ENCODE data around the gene SEC23A. TPM values are rescaled to one million over a fixed set of nuclear protein-coding genes. Genes with fewer than 3 reads are reported as not detected.

Gene SEC23A
- total RNA-seq, 4 donors from 2014 or later = 33.8 to 59.1 (median 50.3) TPM

DNA sequence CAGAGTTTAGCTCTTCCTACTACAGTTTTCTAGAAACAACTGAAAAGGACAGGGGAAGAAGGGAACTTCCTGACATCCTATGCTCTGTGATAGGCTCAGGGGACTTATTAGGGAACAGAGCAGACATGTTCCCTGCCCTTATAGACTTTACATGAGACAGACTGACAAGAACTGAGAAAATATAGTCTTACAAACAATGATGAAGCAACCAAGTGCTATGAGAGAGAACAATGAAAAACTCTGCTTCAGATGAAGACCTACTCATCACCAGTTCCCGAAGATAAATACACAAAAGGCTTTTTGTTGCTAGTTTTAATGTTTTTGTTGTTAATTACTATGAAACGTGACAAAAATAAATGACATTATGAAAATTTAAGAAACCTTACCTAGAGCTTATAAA, 115.3 kb downstream of the SEC23A start:
- DNase-seq (ENCODE audit: low spot score in 2 of 2) = no peak
- Histone ChIP-seq H3K27me3 (no peaks in the 10 kb centered on the region), H3K9me3 (no peaks in the 10 kb centered on the region), H3K36me3 (no peaks in the 10 kb centered on the region), H3K4me3 (no peak overlapping the region), H3K27ac (no peak overlapping the region), H3K4me1 (no peaks in the 10 kb centered on the region)
- 82% methylated on average over 2 of the region's 2 CpGs for WGBS
- TF ChIP-seq, protein P1, sequence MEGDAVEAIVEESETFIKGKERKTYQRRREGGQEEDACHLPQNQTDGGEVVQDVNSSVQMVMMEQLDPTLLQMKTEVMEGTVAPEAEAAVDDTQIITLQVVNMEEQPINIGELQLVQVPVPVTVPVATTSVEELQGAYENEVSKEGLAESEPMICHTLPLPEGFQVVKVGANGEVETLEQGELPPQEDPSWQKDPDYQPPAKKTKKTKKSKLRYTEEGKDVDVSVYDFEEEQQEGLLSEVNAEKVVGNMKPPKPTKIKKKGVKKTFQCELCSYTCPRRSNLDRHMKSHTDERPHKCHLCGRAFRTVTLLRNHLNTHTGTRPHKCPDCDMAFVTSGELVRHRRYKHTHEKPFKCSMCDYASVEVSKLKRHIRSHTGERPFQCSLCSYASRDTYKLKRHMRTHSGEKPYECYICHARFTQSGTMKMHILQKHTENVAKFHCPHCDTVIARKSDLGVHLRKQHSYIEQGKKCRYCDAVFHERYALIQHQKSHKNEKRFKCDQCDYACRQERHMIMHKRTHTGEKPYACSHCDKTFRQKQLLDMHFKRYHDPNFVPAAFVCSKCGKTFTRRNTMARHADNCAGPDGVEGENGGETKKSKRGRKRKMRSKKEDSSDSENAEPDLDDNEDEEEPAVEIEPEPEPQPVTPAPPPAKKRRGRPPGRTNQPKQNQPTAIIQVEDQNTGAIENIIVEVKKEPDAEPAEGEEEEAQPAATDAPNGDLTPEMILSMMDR (IDR thresholded peaks at IDR 0.05) = no peak
- TF ChIP-seq POLR2AphosphoS5 (IDR thresholded peaks at IDR 0.05) (no peak), POLR2A (IDR thresholded peaks at IDR 0.05) (no peak), EP300 (IDR thresholded peaks at IDR 0.05) (no peak)

DNA sequence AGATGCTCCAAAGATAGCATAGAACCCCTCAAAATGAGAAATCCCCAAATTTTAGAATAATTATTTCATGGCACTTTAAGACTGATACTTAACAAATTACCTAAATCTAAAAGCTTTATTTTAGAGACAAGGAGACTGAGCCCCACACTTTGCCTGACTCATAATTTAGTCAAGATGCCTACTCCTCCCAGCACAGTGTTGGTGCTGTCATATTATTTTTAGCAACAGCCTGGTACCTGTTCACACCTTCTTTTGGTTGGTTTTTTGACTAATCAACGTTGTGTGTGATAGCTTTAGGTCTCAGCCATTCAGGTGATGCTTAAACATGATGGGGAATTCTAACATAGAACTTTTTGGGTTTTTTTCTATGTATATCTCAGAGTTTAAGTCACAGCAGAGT, 120.2 kb downstream of the SEC23A start:
- no peak overlapping the region for H3K4me3 ChIP-seq
- TF ChIP-seq, protein P1 (IDR thresholded peaks at IDR 0.05) = no peak
- TF ChIP-seq EP300 (IDR thresholded peaks at IDR 0.05) = no peak
- TF ChIP-seq POLR2AphosphoS5 (IDR thresholded peaks at IDR 0.05) = no peak
- no peak for TF ChIP-seq POLR2A (IDR thresholded peaks at IDR 0.05)
- H3K36me3 ChIP-seq = no peaks in the 10 kb centered on the region
- no peak for DNase-seq (ENCODE audit: low spot score in 2 of 2)
- 6% methylated on average over 1 of the region's 1 CpG for WGBS
- no peaks in the 10 kb centered on the region for H3K9me3 ChIP-seq
- no peaks in the 10 kb centered on the region for H3K4me1 ChIP-seq
- H3K27me3 ChIP-seq = no peaks in the 10 kb centered on the region
- no peak overlapping the region for H3K27ac ChIP-seq

GRCh38 chr14:38982278-38982677, 120.8 kb downstream of the SEC23A start:
- no peaks in the 10 kb centered on the region for H3K4me1 ChIP-seq
- DNase-seq (ENCODE audit: low spot score in 2 of 2) = no peak
- no peaks in the 10 kb centered on the region for H3K36me3 ChIP-seq
- WGBS = 70% methylated on average over 3 of the region's 3 CpGs
- H3K9me3 ChIP-seq = no peaks in the 10 kb centered on the region
- H3K27me3 ChIP-seq = no peaks in the 10 kb centered on the region
- TF ChIP-seq EP300 (IDR thresholded peaks at IDR 0.05) (no peak), POLR2AphosphoS5 (IDR thresholded peaks at IDR 0.05) (no peak), POLR2A (IDR thresholded peaks at IDR 0.05) (no peak)
- TF ChIP-seq, protein P1 (IDR thresholded peaks at IDR 0.05) = no peak
- H3K27ac ChIP-seq = no peak overlapping the region
- H3K4me3 ChIP-seq = no peak overlapping the region

Other genes starting within 250 kb of the SEC23A start
- 10 to 100 TPM in 3 of 4 donors, 1 to 10 TPM in 1; 9.9 to 19.5 (median 13.0) TPM for gene GEMIN2, start 11.1 kb upstream of the SEC23A start, total RNA-seq
- 10 to 100 TPM; 16.9 to 18.9 (median 17.5) TPM for gene TRAPPC6B, start 67.1 kb upstream of the SEC23A start, total RNA-seq
- gene PNN, start 72.0 kb upstream of the SEC23A start, total RNA-seq = 10 to 100 TPM; 24.8 to 63.3 (median 26.4) TPM
- gene MIA2, start 130.7 kb upstream of the SEC23A start, total RNA-seq = 10 to 100 TPM; 15.3 to 19.4 (median 18.0) TPM

Measured in suprapubic skin (tissue), 4 donors.